KMS-11 (cell line): ENCODE data around the gene CYLD.

ENCODE experiments used
- H2AFZ ChIP-seq: fragments of 200-600 bp; sonication (generic); 2 replicates; pipeline ENCODE4 v1.6.1; 2016; ENCODE audit warnings: antibody characterized with exemption, mixed run types, low read depth
- H3K27ac ChIP-seq: fragments of 200-600 bp; sonication (generic); 2 replicates; pipeline ENCODE4 v1.6.1; 2016; ENCODE audit warnings: mild to moderate bottlenecking, mixed run types
- H3K27me3 ChIP-seq: fragments of 200-600 bp; sonication (generic); 2 replicates; pipeline ENCODE4 v1.6.1; 2017; ENCODE audit warnings: mild to moderate bottlenecking, low read depth, mixed run types, moderate library complexity; ENCODE audit not compliant: insufficient read depth
- H3K36me3 ChIP-seq: fragments of 200-600 bp; sonication (generic); 2 replicates; pipeline ENCODE4 v1.6.1; 2017; ENCODE audit warnings: mild to moderate bottlenecking, mixed run types; ENCODE audit not compliant: insufficient read depth
- H3K4me1 ChIP-seq: fragments of 200-600 bp; sonication (generic); 2 replicates; pipeline ENCODE4 v1.6.1; 2016; ENCODE audit warnings: mild to moderate bottlenecking, low read depth, mixed run types; ENCODE audit not compliant: poor library complexity, severe bottlenecking
- H3K4me2 ChIP-seq: fragments of 200-600 bp; sonication (generic); 2 replicates; pipeline ENCODE4 v1.7.0; 2016; ENCODE audit warnings: mild to moderate bottlenecking, mixed run types
- H3K4me3 ChIP-seq: fragments of 200-600 bp; sonication (generic); IDR thresholded peaks from 2 replicates; pipeline ENCODE4 v1.6.1; 2017; ENCODE audit warnings: low read depth, low read length, mixed read lengths; ENCODE audit not compliant: insufficient read depth
- H3K79me2 ChIP-seq: fragments of 200-600 bp; sonication (generic); 2 replicates; pipeline ENCODE4 v1.6.1; 2016; ENCODE audit warnings: low read depth, mixed run types; ENCODE audit not compliant: insufficient read depth
- H3K9ac ChIP-seq: fragments of 200-600 bp; sonication (generic); 2 replicates; pipeline ENCODE4 v1.6.1; 2016; ENCODE audit warnings: mild to moderate bottlenecking, mixed run types
- H4K20me1 ChIP-seq: fragments of 200-600 bp; sonication (generic); 2 replicates; pipeline ENCODE4 v1.6.1; 2016; ENCODE audit warnings: mild to moderate bottlenecking, mixed run types; ENCODE audit not compliant: insufficient read depth
- CTCF ChIP-seq: fragments of 200-600 bp; sonication (generic); conservative IDR thresholded peaks from 2 replicates; pipeline ENCODE4 v1.6.1; 2017; ENCODE audit warnings: low read depth, mild to moderate bottlenecking, antibody characterized with exemption, low read length, moderate library complexity, mixed read lengths

CYLD gene

GRCh38 chr16:50712956-50713355 is 28.9 kb upstream of the CYLD start:
- no peak for TF ChIP-seq CTCF
- H3K79me2 ChIP-seq = no peaks in the 10 kb centered on the region
- no peaks in the 10 kb centered on the region for H4K20me1 ChIP-seq
- H3K4me2 ChIP-seq = no peak overlapping the region
- no peaks in the 10 kb centered on the region for H3K36me3 ChIP-seq
- H3K4me3 ChIP-seq = no peak overlapping the region
- H3K4me1 ChIP-seq = no peaks in the 10 kb centered on the region
- H2AFZ ChIP-seq = no peak overlapping the region
- H3K9ac ChIP-seq = no peak overlapping the region
- no peaks in the 10 kb centered on the region for H3K27me3 ChIP-seq
- no peak overlapping the region for H3K27ac ChIP-seq

- H2AFZ ChIP-seq = no peak overlapping the region
- H3K27ac ChIP-seq = no peak overlapping the region
- no peaks in the 10 kb centered on the region for H3K27me3 ChIP-seq
- H3K79me2 ChIP-seq = no peaks in the 10 kb centered on the region
- H3K4me3 ChIP-seq = no peak overlapping the region
- TF ChIP-seq CTCF = no peak
- H4K20me1 ChIP-seq = no peaks in the 10 kb centered on the region
- H3K9ac ChIP-seq = no peak overlapping the region
- no peaks in the 10 kb centered on the region for H3K36me3 ChIP-seq
- no peaks in the 10 kb centered on the region for H3K4me1 ChIP-seq
- no peak overlapping the region for H3K4me2 ChIP-seq
Observed at GRCh38 chr16:50717091-50717490, 24.8 kb upstream of the CYLD start.

GRCh38 chr16:50717494-50717893 is 24.4 kb upstream of the CYLD start:
- Histone ChIP-seq H2AFZ (no peak overlapping the region), H4K20me1 (no peaks in the 10 kb centered on the region), H3K4me3 (no peak overlapping the region), H3K9ac (no peak overlapping the region), H3K4me2 (no peak overlapping the region), H3K36me3 (no peaks in the 10 kb centered on the region), H3K4me1 (no peaks in the 10 kb centered on the region), H3K27ac (no peak overlapping the region), H3K27me3 (no peaks in the 10 kb centered on the region), H3K79me2 (no peaks in the 10 kb centered on the region)
- TF ChIP-seq CTCF = no peak

- Histone ChIP-seq H3K4me3 (no peak overlapping the region), H3K79me2 (no peaks in the 10 kb centered on the region), H3K27ac (no peak overlapping the region), H3K9ac (no peak overlapping the region), H3K4me1 (no peaks in the 10 kb centered on the region), H4K20me1 (no peaks in the 10 kb centered on the region), H3K27me3 (no peaks in the 10 kb centered on the region), H3K36me3 (no peaks in the 10 kb centered on the region), H3K4me2 (no peak overlapping the region), H2AFZ (no peak overlapping the region)
- TF ChIP-seq CTCF = no peak
Observed at GRCh38 chr16:50718061-50718760, 23.7 kb upstream of the CYLD start.
